DLD1 (cell line): ENCODE results near the gene MEF2B.

Source experiments
- in situ Hi-C: cut with HindIII; loops from 2 replicates; pipeline ENCODE4 v1.10.0; 2017; ENCODE audit warnings: low sequenced_read_pairs

MEF2B gene

GRCh38 chr19:19170053-19170872, at the start of gene MEF2B:
Gene MEF2B, minus strand, starts transcription at chr19:19170263. Its CDS starts 19,528 bp downstream, at chr19:19150735.
- in situ Hi-C loops: no loop called here

GRCh38 chr19:19218911-19219310, 48.8 kb upstream of the MEF2B start:
- in situ Hi-C loops: no loop called here

DNA sequence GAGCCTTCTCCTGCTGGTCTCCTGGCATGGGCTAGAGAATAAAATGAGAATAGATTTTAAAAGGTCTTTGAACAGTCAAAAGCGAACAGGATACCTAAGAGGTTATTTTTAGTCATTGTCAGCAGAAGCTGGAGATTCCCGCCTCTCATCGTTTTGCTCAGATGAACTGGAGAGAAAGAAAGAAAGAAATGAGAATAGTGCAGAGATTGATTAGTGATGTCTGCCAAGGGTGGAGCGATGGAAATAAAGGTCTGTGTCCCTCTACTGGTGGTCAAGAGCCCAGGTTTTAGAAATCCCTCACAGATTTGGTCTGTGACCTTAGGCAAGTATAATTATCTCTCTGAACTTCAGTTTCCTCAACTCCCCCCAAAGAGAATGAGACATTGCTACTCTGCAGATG, 47.0 kb upstream of the MEF2B start:
- in situ Hi-C loops: no loop called here

- in situ Hi-C loops: no loop called here
Measured at GRCh38 chr19:19215792-19216191, 45.7 kb upstream of the MEF2B start.

DNA sequence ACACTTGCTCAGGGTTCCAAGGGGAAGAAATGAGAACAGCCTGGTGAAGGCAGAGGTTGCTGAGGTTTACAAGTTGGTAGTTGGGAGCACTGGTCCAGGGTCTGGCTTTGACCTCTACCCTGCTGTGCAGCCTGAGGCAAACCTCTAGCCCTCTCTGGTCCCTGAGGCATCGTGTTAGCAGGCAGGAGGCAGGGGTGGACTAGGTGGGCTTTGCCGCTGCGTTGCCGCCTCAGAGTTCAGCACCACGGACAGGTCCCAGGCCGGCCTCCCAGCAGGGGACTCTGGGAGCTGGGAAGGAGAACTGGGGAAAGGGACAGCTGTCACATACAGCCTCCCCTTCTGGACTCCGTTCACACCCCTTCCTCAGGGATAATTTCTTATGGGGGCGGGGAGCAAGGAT, 44.8 kb upstream of the MEF2B start:
- in situ Hi-C loops: no loop called here

- in situ Hi-C loops: no loop called here
Measured at GRCh38 chr19:19214159-19214490, 44.1 kb upstream of the MEF2B start.

DNA sequence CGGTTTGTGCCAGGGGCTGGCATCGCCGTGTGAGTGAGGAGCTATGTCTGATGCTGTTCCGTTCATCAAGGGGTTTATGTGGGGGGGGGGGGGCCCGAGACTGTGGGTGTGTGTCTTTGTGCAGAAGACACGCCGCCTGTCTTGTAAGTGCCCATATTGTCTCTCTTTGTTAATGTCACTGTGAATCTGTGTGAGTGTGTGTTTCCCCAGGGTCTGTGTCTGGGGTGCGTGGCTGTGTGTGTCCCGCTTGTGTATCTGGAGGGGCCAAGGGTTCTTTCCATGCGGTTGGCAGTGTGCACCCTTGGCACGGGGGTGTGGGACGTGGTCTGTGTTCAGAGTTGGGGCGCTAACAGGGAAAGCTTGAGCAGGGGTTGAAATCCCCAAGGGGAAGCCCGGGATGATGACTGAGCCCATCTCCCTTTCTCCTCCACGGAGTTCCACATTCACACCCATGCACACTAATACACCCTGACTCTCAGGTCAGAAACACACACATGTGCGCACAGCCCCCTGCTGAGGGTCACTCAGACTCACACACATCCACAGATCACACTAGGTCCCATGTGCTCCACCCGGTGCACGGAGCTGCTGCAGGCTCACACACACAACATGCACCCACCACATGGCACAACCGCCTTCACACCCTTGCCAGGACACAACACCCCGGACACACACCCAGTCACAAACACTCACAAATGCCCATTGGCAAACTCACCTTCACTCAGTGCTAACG, 43.5 kb upstream of the MEF2B start:
- in situ Hi-C loops: no loop called here

DNA sequence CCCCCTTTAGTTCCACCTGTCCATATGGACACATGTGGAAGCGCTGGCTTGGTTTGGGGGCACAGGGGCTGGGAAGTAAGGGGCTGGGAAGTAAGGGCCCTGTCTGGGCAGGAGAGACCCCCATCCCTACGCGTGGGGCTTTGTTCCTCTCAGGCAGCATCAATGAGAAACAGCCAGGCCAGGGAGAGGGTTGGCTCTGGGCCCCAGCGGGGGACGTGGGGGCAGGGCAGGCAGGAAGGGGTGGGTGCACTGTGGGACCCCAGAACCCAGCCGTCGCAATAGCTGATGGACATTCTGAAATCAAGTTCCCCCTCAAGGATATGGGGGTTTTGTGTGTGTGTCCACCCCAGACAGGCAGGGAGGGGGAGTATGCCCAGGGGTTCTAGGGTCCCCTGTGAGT, 42.9 kb upstream of the MEF2B start:
- in situ Hi-C loops: no loop called here

- in situ Hi-C loops: no loop called here
Measured at GRCh38 chr19:19211499-19212420, 41.7 kb upstream of the MEF2B start, which contains the start of gene NCAN. Gene NCAN, plus strand, starts transcription at chr19:19211958. Its CDS starts 4,996 bp downstream, at chr19:19216954.

GRCh38 chr19:19209372-19209771, 39.3 kb upstream of the MEF2B start:
- in situ Hi-C loops: no loop called here

GRCh38 chr19:19207637-19208572, 37.8 kb upstream of the MEF2B start:
- in situ Hi-C loops: no loop called here

DNA sequence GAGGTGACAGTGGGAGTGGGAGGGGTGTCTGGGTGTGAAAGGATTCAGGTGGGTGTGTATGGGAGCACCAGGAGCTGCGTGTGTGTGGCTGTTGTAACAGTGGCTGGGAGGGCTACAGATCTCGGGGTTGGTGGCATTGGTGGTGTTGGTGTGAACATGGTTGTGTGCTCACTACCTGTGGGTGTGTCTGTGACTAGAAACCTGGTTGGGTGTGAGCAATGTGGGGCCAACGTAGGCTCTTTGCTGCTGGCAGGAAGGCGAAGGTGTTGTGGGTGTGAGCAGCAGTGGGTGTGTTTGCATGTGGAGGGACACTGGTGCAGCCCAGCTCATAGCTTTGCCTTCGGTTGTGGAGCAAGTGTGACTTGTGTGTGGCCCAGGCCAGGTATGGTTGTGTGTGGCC, 36.9 kb upstream of the MEF2B start:
- in situ Hi-C loops: no loop called here

DNA sequence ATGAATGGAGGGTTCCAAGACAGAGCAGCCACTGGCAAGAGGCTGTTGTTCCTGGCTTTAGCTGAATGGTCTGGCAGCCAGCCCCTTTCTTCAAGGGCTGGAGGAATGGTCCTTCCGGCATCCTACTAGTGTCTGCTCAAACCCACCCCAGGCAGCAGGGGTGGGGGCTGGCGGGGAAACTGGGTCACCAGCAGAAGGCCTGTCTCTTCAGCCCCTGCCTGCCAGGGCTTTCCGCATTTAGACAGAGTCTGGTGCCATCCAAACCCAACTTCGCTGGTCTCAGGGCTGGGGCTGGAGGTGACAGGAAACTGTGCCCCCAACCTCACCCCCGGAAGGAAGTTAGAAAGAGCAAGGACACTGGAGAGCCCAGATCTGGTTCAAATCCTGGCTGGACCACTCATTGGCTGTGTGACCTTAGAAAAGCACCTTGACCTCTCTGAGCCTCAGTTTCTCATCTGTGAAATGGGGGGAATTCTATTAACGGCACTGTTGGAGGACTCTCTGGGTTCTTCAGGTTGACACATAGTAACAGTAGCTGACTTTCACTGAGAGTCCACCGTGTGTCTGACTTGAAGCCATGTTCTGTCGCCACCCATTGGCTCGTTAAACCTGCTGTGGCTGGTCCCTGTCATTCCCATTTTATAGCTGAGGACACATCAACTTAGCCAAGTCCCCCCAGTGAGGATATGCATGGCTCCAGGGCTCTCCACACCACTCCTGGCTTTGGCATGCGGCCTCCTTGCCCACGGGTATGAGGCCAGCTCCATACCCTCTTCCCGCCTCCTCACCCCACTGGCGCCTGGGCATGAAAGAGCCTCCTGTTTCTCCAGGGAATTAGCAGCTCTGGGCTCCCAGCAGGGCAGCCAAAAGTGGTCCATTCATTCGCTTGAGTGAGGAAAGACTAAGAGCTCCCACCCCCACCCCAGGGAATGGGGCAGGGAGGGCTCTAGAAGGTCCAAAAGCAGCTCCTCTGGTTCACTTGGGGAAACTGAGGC, 35.6 kb upstream of the MEF2B start:
- in situ Hi-C loops: no loop called here

DNA sequence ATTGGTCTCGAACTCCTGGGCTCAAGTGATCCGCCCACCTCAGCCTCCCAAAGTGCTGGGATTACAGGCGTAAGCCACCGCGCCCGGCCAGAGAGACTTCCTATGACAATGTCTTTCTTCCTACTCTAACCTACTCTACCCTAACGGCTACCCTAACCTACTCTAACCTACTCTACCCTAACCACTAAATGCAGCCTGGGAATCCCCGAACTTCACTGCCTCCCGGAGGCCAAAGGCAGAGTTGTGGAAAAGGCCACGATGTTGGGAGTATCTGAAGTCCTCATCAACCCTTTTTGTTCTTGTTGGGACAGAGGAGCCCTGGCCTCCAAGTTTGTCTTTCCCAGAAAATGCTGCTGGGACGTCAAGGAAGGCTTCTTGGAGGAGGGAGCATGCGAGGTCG, 34.1 kb upstream of the MEF2B start:
- in situ Hi-C loops: no loop called here

- in situ Hi-C loops: no loop called here
Measured at GRCh38 chr19:19203012-19203856, 33.2 kb upstream of the MEF2B start, which contains the start of gene NR2C2AP. Gene NR2C2AP, minus strand, starts transcription at chr19:19203414. Its CDS starts 354 bp downstream, at chr19:19203060.

DNA sequence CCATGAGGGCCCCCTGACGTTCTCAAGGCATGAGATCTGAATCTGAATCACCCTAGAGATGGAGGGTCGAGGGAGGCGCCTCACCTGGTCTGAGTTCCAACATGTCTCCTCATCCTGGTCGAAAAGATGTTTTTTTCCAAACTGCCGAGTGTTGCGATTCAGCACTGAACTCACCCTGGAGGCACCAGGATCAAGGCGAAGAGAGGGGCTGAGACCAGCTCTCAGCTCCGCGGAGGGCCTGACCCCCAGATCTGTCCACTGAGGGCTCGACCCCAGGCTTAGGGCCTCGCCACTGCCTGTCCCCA, 32.6 kb upstream of the MEF2B start:
- in situ Hi-C loops: no loop called here

DNA sequence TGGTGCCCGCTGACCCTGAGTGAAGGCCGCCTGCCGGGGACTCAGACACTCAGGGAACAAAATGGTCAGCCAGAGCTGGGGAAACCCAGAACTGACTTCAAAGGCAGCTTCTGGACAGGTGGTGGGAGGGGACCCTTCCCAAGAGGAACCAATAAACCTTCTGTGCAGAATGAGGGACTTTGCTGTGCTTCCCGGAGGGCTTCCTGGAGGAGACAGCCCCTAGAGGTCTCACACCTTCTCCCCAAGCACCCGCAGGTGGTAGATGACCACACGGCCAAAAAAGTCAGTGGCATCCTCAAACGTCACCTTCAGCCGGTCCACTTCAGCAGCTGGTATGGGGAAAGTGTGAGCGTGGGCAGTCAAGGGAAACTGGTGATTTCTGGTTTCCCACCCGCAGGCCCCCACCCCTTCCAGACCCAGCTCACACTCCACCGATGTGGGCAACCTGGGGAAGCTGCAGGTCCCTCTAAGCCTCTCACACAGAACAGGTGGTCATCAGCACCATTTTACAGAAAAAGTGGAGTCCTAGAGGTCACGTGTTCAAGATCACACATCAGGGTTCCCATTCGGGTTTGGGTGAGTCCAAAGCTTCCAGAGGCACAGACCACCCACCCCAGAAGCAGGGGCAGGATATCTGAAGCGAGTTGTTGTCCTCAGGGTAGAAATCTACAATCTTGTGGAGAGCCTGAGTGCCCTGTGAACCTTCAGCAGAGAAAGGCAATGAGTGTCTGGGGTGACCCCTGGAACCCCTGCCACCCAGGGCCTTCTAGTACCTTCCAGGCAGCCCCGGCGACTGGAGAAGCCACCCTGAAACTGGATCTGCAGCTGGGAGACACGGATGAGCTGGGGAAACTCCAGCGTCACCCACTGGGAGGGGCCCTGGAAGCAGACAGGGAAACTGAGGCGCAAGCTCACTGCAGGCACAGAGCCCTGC, 31.9 kb upstream of the MEF2B start:
- in situ Hi-C loops: no loop called here
